GM21576 (cell line): ENCODE data around the gene SUSD1.

Source experiments
- ATAC-seq: cut with Tn5 transposase; IDR thresholded peaks from one replicate; pipeline ENCODE4 v1.9.1; 2021; ENCODE audit warnings: mild to moderate bottlenecking, moderate library complexity; ENCODE audit not compliant: unreplicated experiment

SUSD1 gene

GRCh38 chr9:112072721-112073638 lies 102.1 kb downstream of the SUSD1 start:
- ATAC-seq, result no peak

GRCh38 chr9:112069318-112070169 lies 105.6 kb downstream of the SUSD1 start:
- peak; percentile 54 for ATAC-seq

DNA sequence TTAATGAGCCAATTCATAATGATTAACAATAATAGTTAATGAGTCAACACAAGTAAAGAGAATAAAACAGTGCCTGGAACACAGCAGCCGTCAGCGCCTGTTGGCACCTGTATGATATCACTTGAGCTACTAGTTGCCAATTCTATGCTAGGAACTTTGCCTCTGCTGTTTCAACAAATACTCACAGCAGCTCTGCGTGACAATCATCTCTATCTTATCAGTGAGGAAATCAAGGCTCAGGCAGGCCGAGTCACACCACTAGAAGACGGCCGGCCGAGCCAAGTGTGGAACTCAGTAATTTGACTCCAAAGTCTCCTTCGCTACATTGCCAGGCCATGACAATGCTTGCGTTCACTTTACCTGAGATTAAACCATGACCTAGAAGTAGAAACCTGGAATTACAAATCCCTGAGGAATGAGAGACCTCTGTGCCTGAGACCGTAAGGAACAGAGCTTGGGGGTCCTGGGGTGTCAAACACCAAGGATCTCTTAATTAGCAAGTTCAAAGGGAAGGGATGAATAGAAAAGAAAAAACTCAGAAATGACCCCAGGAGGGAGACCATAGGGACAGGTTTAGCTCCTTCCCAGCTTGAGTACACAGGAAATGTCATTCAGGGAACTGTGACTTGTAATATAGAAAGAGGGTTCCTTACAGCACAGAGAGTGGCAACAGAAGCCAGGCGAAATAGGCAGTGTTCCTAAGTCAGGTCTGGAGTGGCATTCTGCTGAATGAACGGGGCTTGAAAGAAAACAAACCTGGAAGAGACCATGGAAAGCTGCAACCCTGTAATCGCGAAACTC lies 109.1 kb downstream of the SUSD1 start:
- no peak for ATAC-seq

DNA sequence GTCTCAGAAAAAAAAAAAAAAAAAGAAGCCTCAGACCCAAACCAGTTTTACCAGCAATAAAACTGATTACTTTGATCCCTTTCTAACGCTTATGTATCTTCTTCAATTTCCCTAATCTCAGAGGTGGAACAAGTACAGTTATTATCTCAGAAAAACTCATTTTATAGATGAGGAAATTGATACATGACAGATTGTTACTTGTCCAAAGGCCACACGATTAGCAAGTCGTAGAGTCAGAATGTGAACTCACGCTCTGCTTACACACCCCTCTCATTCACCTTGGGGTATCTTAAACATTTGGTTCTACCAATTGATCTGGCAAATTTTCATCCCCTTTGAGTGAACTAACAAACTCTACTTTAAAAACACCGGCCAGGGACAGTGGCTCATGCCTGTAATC lies 110.2 kb downstream of the SUSD1 start:
- ATAC-seq, result no peak

- no peak for ATAC-seq
Observed at GRCh38 chr9:112063586-112063985, 111.5 kb downstream of the SUSD1 start.

DNA sequence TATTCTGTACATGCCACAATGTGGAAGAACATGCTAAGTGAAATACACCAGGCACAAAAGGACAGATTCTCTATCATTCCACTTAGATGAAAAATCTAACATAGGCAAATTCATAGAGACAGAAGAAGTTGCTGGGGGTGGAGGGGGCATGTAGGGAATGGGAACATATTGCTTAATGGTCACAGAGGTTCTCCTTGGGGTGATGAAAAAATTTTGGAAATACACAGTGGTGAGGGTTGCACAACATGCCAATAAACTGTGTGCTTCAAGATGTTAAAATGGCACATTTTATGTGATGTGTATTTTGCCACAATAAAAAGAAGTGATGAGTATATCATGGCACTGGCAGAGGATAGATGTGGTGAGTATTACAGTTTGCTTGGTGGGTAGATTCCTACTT lies 111.9 kb downstream of the SUSD1 start:
- no peak for ATAC-seq

- peak; percentile 68 for ATAC-seq
Observed at GRCh38 chr9:112061152-112061740, 113.9 kb downstream of the SUSD1 start.

DNA sequence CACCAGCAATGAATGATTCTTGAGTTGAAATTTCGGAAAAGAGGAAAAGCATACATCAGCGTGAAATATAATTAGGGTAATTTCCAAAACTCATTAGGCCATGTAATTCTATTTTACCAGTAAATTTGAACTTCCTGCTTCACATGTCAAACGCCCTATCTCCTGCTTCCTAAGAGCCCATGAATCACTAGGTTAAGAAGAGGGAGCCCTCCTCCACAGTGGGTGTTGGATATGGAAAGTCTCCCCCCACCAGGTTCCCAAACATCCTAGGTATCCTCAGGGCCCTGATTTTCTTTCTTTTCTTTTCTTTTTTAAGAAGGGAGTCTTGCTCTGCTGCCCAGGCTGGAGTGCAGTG lies 115.2 kb downstream of the SUSD1 start:
- no peak for ATAC-seq

DNA sequence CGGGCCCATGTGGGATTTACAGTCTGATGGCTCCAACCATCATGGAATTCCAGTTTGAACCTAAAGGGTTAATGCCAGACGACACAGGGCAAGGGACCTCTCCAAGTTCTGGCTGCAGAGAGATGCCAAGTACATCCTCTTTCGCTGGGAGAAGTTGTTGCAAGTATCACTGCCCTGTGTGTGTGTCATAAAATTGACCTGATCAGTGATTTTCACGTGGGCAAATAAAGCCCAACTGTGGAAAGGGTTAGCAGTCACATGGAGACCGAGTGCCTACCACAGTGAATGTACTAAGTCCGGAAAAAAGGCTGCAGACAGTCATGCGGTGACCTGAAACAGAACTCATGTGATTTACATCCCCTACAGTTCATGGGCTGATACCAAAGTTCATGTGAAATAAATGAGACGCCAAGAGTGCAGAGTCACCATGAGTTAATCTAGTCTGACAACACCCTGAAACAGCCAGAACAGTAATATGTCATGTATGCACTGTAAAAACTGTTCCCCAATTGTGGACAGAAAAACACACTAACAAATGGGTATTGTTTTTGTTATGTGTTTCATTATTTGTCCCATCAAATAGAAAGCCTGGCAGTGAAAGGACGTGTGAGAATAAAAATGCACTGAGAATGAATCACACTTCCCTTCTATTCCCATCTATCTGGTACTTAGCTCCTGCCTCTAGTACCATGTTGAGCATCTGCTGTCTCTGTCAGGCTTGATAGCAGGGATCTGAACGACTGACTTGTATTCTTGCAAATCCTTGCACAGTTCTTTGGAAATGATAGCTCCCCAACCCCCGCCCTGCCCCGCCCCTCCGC lies 115.7 kb downstream of the SUSD1 start:
- ATAC-seq, result no peak

DNA sequence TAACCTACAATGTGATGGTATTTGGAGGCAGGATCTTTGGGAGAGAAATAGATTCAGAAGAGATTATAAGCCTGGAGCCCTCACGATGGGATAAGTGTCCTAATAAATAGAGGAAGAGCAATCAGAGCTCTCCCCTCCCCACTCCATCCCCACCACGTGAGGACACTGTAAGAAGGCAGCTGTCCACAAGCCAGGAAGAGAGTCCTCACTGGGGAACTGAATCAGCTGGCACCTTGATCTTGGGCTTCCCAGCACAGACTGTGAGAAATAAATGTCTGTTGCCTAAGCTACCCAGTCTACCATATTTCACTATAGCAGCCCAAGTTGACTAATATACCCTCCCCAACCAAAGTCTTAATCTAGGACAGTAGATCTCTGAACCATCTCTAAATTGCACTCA lies 118.1 kb downstream of the SUSD1 start:
- ATAC-seq, result no peak

DNA sequence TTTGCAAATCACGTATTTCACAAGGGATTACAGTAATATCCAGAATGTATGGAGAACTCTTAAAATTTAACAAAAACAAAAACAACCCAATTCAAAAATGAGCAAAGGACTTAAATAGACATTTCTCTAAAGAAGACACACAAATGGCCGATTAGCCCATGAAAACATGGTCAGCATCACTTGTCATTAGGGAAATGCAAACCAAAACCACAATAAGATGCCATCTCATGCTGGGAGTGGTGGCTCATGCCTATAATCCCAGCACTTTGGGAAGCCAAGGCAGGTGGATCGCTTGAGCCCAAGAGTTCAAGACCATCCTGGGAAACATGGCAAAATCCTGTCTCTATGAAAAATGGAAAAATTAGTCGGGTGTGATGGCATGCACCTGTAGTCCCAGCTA lies 120.2 kb downstream of the SUSD1 start:
- no peak for ATAC-seq

DNA sequence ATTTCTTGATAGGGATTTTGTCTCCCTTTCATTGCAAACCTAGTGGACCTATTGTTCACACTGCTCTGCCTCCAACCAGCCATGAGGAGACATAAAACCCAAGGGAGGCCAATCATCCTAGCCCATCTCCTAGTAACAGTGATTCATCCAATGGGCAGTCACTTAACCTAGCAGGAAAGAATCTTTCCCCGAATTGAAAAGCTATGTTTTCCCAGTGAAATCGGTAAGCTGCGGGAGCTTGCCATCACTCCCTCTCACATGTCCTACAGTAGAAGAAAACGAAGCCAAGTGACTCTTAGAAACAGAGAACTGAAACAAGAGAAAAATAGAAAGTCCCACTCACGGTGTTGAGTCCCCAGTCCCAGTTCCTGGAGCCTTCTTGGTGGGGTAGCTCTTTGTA lies 123.3 kb downstream of the SUSD1 start:
- peak; percentile 50 for ATAC-seq

- no peak for ATAC-seq
Observed at GRCh38 chr9:112050544-112051475, 124.3 kb downstream of the SUSD1 start.

- ATAC-seq, result no peak
Observed at GRCh38 chr9:112049811-112050516, 125.1 kb downstream of the SUSD1 start.

GRCh38 chr9:112048924-112049691 lies 126.0 kb downstream of the SUSD1 start:
- no peak for ATAC-seq

DNA sequence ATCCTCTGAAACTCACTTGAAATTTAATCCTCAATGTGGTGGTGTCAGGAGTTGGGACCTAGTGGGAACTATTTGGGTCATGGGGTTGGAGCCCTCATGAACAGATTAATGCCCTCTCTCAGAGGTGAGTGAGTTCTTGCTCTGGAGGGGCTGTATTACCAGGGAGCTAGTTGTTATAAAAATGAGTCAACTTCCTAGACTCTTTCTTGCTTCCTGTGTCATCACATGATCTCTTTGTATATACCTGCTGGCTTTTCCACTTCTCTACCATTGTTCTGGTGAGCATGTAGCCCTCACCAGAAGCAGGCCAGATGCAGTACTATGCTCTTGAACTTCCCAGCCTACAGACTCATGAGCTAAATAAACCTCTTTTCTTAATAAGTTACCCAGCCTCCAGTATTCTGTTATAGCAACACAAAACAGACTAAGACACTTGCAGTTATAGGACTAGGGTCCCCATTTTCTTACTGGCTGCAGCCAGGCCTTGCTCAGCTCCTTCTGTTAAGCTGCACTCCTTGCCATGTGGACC lies 127.5 kb downstream of the SUSD1 start:
- no peak for ATAC-seq

DNA sequence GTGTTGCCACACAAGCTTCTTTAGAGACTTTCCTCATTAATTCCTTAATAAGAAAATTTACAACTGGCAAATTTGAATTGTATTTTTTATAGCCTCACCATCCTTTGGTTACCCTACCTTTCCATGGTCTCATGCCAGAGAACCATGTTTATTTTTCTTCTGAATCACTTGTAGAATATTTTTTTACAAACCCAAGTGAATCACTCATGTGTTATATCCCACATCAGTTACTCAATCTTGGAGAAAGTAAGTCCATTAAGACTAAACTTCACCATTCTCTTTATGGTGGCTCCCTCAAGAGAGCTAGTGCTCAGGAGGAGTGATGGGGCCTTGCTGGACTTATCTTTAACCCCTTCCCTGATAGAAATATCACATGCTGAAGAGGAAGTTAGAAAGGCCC lies 128.9 kb downstream of the SUSD1 start:
- ATAC-seq, result no peak
